ENCODE results near the gene CSNK1G2.

DNA sequence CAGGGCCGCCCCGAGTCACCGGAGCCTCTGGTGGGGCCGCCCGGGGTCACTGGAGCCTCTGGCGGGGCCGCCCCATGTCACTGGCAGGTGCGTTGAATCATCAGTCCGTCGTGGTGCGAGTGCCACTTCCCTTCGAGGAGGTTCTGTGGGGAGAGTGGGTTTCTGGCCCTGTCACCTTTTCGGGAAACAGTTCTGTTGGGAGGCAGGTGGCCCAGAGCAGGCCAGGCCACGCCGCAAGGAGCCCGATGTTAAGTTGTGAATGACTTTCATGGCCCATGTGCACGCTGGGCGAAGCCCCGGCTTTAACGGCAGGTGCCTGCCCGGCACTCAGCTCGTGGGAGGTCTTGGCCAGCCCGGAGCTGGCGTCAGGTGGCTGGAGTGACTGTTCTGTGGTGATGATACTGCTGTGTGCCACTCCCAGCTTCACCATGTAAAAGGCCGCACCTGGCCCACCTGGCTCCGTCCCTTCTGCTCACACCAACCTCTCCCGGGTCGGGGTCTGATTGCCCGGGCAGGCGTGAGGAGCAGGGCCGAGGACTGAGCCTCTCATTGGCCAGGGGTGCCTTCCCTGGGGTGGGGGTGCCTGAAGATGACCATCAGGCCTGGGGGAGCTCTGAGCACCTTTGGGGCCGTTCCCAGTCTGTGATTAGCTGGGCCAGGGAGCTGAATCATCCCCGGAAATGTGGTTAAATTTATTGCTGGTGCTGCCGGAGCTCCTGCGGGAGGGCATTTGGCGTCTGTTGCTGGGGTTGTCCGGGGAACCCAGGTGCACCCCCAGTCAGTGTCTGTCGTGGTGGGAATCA lies 29.2 kb downstream of the CSNK1G2 start:
- TF ChIP-seq POLR2A (IDR thresholded peaks at IDR 0.05; ENCODE audit: extremely low read depth, insufficient read length), result no peak
- TF ChIP-seq, protein P1, sequence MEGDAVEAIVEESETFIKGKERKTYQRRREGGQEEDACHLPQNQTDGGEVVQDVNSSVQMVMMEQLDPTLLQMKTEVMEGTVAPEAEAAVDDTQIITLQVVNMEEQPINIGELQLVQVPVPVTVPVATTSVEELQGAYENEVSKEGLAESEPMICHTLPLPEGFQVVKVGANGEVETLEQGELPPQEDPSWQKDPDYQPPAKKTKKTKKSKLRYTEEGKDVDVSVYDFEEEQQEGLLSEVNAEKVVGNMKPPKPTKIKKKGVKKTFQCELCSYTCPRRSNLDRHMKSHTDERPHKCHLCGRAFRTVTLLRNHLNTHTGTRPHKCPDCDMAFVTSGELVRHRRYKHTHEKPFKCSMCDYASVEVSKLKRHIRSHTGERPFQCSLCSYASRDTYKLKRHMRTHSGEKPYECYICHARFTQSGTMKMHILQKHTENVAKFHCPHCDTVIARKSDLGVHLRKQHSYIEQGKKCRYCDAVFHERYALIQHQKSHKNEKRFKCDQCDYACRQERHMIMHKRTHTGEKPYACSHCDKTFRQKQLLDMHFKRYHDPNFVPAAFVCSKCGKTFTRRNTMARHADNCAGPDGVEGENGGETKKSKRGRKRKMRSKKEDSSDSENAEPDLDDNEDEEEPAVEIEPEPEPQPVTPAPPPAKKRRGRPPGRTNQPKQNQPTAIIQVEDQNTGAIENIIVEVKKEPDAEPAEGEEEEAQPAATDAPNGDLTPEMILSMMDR (IDR thresholded peaks at IDR 0.05; ENCODE audit: low read depth, low read length), result no peak
